ENCODE data around the gene PNPLA7.

Gene PNPLA7

GRCh38 chr9:137589441-137590122, 39.4 kb upstream of the PNPLA7 start:
- peak overlapping the region; percentile 73 for H3K4me3 ChIP-seq (ENCODE audit: low read depth, low read length)
- TF ChIP-seq, protein P1, sequence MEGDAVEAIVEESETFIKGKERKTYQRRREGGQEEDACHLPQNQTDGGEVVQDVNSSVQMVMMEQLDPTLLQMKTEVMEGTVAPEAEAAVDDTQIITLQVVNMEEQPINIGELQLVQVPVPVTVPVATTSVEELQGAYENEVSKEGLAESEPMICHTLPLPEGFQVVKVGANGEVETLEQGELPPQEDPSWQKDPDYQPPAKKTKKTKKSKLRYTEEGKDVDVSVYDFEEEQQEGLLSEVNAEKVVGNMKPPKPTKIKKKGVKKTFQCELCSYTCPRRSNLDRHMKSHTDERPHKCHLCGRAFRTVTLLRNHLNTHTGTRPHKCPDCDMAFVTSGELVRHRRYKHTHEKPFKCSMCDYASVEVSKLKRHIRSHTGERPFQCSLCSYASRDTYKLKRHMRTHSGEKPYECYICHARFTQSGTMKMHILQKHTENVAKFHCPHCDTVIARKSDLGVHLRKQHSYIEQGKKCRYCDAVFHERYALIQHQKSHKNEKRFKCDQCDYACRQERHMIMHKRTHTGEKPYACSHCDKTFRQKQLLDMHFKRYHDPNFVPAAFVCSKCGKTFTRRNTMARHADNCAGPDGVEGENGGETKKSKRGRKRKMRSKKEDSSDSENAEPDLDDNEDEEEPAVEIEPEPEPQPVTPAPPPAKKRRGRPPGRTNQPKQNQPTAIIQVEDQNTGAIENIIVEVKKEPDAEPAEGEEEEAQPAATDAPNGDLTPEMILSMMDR (IDR thresholded peaks at IDR 0.05; ENCODE audit: low read depth, low read length): no peak

DNA sequence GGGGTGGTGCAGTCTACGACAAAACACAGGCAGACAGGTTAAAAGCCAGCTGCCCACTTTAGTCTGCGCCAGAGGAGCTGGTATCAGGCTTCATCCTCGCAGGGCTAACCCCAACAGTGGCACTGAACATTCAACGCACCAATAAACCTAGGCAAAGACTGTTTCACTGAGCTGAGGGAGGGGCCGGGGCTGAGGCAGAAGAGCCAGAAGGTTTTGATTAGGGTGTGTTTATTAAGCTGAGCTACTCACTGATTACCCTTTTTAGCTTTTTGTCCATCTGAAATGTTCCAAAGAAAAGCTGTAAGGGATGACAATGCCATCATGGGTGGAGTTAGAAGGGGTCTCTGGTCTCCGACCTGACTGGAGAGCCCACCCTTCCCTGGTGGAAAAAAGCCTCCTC, 38.7 kb upstream of the PNPLA7 start:
- TF ChIP-seq, protein P1 (IDR thresholded peaks at IDR 0.05; ENCODE audit: low read depth, low read length): no peak
- H3K4me3 ChIP-seq (ENCODE audit: low read depth, low read length): peak overlapping the region; percentile 73

GRCh38 chr9:137588311-137588710, 38.1 kb upstream of the PNPLA7 start:
- no peak overlapping the region for H3K4me3 ChIP-seq (ENCODE audit: low read depth, low read length)
- TF ChIP-seq, protein P1 (IDR thresholded peaks at IDR 0.05; ENCODE audit: low read depth, low read length): no peak

- no peak overlapping the region for H3K4me3 ChIP-seq (ENCODE audit: low read depth, low read length)
- TF ChIP-seq, protein P1 (IDR thresholded peaks at IDR 0.05; ENCODE audit: low read depth, low read length): no peak
Measured at GRCh38 chr9:137586854-137587253, 36.7 kb upstream of the PNPLA7 start.

DNA sequence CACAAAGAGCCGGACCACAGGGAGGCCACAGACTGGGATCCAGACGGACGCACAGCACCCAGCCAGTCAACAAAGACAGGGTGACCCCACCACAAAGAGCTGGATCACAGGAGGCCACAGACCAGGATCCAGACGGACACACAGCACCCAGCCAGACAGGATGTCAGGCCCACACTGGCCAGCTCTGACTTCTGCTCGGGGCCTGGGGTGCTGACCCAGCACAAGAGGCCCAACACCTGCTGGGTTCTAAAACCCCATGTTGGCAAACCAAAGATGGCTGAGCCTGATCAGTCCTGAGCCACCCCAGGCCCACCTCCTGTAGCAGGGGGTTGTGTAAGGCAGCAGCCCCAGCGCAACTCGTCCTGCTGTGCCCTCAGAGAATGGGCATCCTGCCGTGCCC, 33.8 kb upstream of the PNPLA7 start:
- TF ChIP-seq, protein P1 (IDR thresholded peaks at IDR 0.05; ENCODE audit: low read depth, low read length): no peak
- no peak overlapping the region for H3K4me3 ChIP-seq (ENCODE audit: low read depth, low read length)

DNA sequence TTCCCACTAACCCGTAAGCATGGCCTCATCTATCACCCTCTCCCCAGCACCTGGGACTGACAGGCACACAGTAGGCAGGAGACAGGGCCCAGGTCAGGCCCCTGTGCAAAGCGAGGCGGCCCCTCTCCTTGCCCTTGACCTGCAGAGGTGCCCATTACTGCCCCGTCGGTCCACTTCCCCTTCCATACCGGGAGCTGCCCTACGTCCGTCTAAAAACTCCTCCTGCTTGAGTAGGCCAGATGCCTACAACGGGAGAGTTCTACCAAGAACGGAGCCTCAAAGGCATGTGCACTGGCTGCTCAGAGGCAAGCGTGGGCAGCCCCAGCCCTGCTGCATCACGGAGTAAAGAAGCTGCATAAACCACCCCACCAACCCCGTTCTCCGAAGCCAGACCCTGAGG, 33.1 kb upstream of the PNPLA7 start:
- TF ChIP-seq, protein P1 (IDR thresholded peaks at IDR 0.05; ENCODE audit: low read depth, low read length): no peak
- H3K4me3 ChIP-seq (ENCODE audit: low read depth, low read length): no peak overlapping the region

DNA sequence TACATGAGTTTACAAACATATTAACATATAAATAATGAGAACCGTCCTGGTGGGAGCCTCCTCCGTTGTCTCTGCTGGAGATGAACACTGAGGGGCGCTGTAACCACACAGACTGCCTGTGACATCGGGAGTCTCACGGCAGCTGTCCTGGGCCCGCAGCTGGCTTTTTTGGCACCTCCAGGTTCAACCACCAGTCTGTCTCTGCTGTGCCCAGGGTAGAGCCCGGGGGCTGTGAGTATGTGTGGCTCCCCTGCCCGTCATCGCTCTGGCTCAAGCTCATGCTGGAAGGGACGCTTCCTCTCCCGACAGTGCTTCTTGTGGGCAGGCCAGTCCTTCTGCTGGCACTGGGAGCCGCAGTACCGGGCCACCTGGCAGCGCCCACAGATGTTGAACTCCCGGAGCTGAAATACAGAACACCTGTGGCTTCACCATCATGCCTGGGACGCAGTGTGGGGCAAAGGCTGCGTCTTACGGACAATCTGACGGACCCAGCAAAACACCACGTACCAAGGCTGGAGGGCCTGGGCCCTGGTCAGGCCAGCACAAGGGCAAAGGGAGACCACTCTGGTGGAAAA, 32.2 kb upstream of the PNPLA7 start:
- no peak overlapping the region for H3K4me3 ChIP-seq (ENCODE audit: low read depth, low read length)
- TF ChIP-seq, protein P1 (IDR thresholded peaks at IDR 0.05; ENCODE audit: low read depth, low read length): no peak
